ENCODE data around the gene CLPSL1.

Gene CLPSL1

DNA sequence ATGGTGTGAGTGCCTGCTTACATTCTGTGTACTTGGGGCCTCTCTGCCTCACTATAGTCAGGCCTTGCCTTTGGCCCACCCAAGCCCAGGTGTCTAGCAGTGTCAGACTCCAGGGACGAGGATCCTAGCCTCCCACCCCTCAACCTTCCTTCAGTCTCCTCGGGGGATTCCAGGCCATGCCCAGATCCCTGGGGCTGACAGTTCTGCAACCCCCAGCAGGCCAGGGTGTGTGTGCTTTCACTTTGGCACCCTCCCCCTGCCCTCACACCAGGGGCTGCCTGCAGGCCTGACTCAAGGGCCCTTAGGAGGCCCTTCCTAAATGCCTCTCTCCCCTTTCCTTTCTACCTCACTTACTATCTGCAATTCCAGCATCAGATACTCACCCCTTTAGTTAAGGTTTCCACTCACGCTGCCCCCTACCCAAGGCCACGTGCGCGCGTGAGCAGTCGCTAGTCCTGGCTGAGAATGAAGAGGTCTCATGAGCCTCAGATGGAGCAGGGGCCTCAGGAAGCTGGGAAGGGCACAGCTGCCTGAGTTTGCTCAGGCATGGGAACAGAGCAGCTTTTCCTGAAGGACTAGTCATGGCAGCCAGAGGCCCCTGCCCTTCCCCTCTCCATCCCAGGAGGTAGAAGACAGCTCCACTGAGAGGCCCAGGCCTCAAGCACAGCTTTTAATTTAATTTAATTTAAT is 17.2 kb downstream of the CLPSL1 start:
- no peak for DNase-seq (ENCODE audit: low spot score)

DNA sequence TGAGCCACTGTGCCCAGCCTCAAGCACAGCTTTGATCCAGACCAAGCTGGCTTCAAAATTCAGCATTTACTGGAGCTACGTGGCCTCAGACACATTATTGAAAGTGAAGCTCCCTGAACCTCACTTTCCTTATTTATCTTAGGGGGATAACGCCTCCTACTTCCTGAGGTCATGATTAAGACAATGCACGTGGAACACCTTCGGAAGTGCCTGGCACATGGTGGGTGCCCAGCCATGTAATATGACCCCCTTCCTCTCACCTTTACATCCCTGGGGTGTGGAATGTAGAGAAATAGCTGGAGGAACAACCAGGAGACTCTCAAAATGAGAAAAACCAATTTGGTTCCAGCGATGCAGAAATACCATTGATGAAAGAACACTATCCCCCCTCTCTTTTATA is 17.9 kb downstream of the CLPSL1 start:
- no peak for DNase-seq (ENCODE audit: low spot score)

DNA sequence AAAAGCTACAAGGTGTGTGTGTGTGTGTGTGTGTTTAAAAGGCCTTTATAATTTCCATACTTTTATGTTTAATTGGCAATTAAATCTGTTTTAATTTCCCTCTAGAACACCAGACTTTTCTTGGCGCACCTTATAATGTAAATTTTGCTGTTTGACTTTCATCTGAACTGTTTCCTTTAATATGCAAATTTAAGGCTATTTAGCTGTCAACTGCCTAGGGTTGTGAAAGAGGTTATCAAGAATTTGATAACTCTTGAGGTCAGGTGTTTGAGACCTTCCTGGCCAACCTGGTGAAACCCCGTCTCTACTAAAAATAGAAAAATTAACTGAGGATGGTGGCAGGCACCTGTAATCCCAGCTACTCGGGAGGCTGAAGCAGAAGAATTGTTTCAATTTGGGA is 20.3 kb downstream of the CLPSL1 start:
- DNase-seq (ENCODE audit: low spot score) = no peak

DNA sequence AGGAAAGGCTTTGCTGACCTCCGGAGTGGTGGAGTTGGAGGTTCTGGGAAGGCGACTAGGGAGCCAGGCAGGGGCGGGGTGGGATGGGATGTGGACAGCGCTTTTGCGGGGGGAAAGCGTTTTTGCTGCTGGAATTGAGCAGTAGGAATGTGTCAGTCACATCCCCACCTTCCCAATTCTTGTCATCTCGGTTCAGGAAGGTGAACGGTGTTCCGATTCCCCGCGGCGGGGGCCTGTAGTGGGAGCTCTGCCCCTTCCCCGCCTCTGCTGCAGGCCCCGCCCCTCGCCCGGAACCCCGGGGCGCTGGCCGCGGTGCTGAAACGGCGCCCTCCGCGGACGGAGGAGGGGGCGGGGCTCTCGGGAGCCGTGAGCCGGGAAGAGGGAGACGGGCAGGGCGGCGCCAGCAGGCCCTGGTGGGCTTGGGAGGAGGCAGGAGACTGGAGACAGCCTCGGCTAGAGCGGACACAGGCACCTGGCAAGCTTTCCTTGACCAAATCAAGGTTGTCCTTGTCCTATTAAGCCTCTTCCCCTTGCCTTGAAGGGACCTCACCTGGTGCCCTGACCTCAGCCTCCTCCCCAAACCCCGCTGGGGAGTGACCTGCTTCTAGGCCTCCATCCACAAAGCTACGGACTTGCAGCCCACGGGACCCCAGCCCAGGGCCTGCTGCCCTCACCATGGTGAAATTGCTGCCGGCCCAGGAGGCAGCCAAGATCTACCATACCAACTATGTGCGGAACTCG is 24.3 kb downstream of the CLPSL1 start, which contains the start of gene LHFPL5:
Gene LHFPL5 (plus strand): TSS at position 357 of the 741 bp plus-strand sequence. CDS start 319 bp downstream, at position 676.
- peak; percentile 24 for DNase-seq (ENCODE audit: low spot score)

DNA sequence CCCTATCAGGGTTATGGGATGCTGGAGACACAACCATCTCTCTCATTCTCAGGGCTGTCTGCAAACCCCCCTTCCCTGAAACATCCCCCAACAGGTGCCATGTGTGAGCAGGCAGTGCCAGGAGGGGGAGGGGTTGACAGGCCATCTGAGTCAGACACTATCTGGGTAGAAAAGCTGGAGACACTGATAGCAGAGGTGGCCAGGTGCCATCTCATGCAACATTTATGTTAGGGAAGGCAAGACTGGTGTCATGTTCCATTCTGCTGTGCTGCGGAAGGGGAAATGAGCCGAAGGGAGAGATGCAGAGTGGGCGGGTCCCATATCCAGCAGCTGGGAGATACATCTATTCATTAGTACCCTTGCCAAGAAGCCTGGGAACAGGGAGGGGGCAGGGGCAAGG is 27.9 kb downstream of the CLPSL1 start:
- no peak for DNase-seq (ENCODE audit: low spot score)

DNA sequence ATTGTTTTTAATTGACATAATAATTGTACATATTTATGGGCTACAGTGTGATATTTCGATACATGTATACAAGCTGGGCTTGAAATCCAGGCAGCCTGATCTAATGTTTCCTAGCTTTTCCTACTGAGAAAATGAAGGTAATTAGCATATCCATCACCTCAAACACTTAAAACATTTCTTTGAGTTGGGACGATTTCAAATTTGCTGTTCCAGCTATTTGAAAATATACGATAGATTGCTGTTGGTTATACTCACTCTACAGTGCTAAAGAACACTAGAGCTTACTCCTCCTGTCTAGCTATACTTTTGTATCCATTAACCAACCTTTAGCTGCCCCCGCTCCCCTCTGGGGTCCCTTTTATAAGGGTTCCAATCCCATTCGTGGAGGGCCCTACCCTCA is 29.0 kb downstream of the CLPSL1 start:
- DNase-seq (ENCODE audit: low spot score) = no peak

DNA sequence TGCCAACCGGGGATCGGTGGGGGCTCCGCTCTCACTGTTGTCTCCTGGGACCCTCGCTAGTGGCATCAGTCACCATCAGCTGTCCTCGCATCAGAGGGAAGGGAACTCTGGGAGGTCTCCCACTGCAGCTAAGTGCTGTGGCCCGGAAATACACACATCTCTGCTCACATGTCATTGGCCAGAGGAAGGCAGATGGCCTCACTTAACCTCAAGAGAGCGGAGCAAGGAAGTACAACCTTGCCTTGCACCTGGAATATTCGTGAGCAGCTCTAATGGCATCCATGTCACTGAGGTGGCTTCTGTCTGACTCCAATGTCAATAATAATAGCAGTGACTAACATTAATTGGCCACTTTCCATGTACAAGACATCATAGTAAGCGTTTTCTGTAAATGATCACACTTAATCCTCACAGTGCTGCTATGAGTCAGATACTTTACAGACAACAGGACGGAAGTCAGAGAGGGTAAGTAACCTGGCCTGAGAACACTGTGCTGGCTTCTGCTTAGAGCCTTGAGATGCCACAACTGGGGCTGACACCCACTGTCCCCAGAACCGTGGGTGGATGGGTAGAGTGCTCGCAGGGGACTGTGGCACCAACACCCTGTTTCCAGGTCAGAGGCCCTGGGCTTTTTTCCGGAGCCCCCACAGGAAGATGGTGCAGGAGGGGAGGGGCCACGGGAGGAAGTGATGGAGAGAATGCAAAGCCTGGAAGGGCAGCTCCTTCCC is 30.3 kb downstream of the CLPSL1 start:
- no peak for DNase-seq (ENCODE audit: low spot score)

DNA sequence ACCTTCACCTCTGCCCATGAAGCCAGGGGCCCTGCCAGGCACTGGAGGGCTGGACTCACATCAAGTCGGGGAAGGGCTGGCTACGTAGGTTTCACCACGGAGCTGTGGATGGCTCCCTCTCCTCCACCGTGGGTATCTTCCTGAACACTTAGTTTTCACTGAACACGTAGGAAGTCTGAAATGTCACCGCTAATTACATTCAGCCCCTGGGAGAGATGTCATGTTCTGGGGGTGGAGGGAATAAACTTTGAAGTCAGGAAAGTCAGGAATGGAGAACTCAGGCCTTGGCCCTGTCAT is 30.8 kb downstream of the CLPSL1 start:
- no peak for DNase-seq (ENCODE audit: low spot score)

DNA sequence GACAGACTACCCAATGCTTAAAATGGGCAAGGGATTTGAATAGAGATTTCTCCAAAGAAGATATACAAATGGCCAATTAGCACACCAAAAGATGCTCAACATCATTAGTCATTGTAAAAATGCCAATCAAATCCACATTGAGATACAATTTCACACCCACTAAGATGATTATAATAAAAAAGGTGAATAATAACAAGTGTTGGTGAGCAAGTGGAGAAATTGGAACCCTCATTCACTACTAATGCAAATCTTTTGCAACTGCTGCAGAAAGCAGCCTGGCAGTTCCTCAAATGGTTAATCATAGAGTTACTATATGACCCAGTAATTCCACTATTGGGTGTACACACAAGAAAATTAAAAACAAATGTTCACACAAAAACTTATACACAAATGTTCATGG is 36.7 kb downstream of the CLPSL1 start:
- DNase-seq (ENCODE audit: low spot score) = no peak

DNA sequence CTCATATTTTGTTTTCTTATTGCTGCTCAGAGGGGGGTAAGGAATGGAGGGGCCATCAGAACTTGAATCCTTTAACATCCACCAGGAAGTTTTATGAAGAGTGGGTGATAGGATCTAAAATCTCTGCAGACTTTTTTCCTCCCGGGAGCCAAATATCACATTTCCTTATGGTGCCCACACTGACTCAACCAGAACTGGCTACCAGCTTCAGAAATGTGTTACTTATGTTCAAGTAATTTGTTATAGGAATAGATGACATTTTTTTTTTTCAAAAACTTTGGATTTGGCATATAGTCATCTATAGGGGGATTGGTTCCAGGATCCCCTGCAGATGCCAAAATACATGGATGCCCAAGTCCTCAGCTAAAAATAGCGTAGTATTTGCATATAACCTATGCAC is 42.8 kb downstream of the CLPSL1 start:
- DNase-seq (ENCODE audit: low spot score) = no peak

DNA sequence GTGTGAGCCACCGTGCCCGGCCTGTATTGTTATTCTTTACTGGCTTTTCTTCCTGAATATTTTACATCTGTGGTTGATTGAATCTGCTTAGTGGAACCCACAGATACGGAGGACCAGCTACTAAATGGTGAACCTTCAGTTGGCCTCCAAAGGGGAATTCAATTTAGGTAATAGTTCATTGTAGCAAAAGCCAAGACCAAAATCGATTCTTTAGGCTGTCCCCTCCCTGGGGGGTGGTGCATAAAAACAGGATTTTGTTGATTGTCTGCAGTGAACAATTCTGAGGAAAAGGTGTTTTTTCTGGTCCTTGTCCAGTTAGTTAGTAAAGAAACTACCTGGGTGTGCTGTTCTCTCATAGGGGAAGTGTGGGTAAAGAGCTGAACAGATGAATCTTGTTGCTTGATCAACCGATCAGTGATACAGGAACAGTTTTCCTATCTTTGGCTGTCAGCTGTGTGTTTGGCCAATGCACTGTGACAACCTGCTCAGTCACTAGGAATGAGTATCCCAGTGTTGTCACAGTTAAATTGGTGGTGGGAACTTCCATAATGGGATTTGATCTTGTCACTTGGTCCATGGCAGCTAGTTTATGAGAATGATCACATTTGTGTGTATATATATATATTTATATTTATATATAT is 43.9 kb downstream of the CLPSL1 start:
- DNase-seq (ENCODE audit: low spot score) = no peak

DNA sequence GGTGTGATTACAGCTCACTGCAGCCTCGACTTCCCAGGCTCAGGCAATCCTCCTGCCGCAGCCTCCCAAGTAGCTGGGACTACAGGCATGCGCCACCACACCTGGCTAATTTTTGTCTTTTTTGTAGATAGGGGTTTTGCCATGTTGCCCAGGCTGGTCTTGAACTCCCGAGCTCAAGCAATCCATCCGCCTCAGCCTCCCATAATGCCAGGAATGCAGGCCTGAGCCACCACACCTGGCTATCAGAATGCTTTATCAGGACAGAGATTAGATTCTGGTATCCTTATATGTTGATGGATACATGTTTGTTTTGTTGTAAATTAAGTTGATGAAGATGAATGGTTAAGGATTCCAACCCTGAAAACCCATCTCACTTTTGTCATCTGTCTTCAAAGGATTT is 48.5 kb downstream of the CLPSL1 start:
- DNase-seq (ENCODE audit: low spot score) = no peak

DNA sequence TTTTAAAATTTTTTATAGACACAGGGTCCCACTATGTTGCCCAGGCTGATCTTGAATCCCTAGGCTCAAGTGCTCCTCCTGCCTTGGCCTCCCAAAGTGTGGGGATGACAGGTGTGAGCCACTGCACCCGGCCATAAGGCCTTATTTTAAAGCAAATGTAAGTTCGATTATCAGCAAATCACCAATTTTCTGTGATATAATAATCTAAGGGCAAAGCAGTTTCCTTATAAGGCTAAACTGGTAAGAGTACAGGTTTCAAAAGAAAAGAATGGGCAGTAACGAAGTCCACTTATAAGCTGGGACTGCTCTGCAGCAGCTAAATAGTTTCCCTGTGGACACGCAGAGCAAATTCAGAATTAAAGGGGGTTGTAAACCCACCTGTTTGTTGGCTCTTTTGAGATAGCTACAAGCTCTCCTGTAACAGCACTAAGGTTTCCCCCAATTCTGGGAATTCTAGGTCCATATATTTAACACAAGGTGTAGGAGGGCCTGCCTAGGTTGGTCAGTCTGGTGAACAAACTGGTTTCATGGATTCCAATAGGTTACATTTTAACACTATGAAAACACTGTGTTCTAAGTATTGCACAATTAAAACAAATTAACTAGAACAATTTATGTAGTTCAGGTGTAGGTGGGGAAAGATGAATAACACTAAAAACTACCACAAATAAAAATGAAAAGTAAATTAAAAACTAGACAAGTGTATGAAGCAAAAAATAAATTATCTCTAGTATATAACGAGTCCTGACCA is 50.6 kb downstream of the CLPSL1 start:
- no peak for DNase-seq (ENCODE audit: low spot score)

DNA sequence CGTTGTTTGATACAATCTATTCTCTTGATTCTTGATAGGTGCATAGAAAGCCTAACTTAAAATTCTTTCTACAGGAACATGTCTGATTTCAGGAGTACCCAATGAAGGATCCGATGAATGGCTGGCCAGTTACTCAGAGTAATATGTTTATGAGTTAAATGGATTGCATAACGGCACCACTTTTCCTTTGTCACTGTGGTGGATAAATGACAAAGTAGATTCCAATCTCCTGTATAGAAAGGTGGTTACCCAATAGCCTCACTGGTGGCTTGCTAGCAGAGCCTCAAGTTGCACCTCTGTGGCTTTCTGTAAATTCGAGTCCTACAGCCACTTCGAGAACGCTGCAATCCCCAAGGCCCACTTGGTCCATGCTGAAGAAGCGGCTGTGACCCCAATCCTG is 52.7 kb downstream of the CLPSL1 start:
- DNase-seq (ENCODE audit: low spot score) = no peak
